ENCODE results near the gene DIDO1. TPM values are rescaled to one million over a fixed set of nuclear protein-coding genes. Genes with fewer than 3 reads are reported as not detected.

DIDO1 gene
- 100 to 1,000 TPM in 1 of 4 donors, 10 to 100 TPM in 3; 68.3 to 135 (median 88.0) TPM for total RNA-seq

- in situ Hi-C loops (cut with MboI; ENCODE audit: low pct_ligation_motif_present in 1 of 4, low pct_unique_long_range_greater_than_20kb in 1 of 4, low sequenced_read_pairs in 3 of 4) (no loop called here), intact Hi-C loops (cut with DNase I; ENCODE audit: low total_unique reads) (no loop called here)
- TF ChIP-seq POLR2AphosphoS5 (IDR thresholded peaks at IDR 0.05) (peak; percentile 27 to 89 (median 84)), CTCF (IDR thresholded peaks at IDR 0.05) (peak; percentile 34 to 76 (median 65)), EP300 (IDR thresholded peaks at IDR 0.05; ENCODE audit: low read depth) (no peak), POLR2A (IDR thresholded peaks at IDR 0.05) (peak; percentile 75)
- peak; percentile 94 for DNase-seq
- Histone ChIP-seq H3K9me3 (no peaks in the 10 kb centered on the region), H3K4me3 (peak within 1 kb of the TSS; percentile 52 to 98 (median 92)), H3K27ac (peak within 1 kb of the TSS; percentile 94 to 99 (median 98)), H3K36me3 (no peaks in the 10 kb centered on the region), H3K27me3 (no peaks in the 10 kb centered on the region), H3K4me1 (peaks cover 49 to 72% (median 66%) of the 10 kb centered on the region in 4 donors)
- WGBS, 2 donors (ENCODE audit: low coverage in 1 of 2), result 2% methylated on average over 46 of the region's 92 CpGs; no CpG with 5 or more reads in 1 of the 2 donors
Measured at GRCh38 chr20:62926229-62927127, at the start of gene DIDO1. TSS of gene DIDO1 (minus strand) at chr20:62926505.

GRCh38 chr20:62975251-62975760, 49.0 kb upstream of the DIDO1 start:
- Histone ChIP-seq H3K9me3 (no peaks in the 10 kb centered on the region), H3K27ac (no peak overlapping the region), H3K4me1 (peaks cover 6 to 11% (median 7%) of the 10 kb centered on the region in 4 donors), H3K4me3 (no peak overlapping the region), H3K27me3 (peaks cover 89% of the 10 kb centered on the region), H3K36me3 (no peaks in the 10 kb centered on the region)
- 67% methylated on average over 10 of the region's 10 CpGs; no CpG with 5 or more reads in 1 of the 2 donors for WGBS, 2 donors (ENCODE audit: low coverage in 1 of 2)
- no peak for TF ChIP-seq CTCF (IDR thresholded peaks at IDR 0.05)
- TF ChIP-seq POLR2AphosphoS5 (IDR thresholded peaks at IDR 0.05), result no peak
- TF ChIP-seq POLR2A (IDR thresholded peaks at IDR 0.05), result no peak
- no peak for TF ChIP-seq EP300 (IDR thresholded peaks at IDR 0.05; ENCODE audit: low read depth)
- DNase-seq, result no peak
- intact Hi-C loops (cut with DNase I; ENCODE audit: low total_unique reads), result no loop called here
- in situ Hi-C loops (cut with MboI; ENCODE audit: low pct_ligation_motif_present in 1 of 4, low pct_unique_long_range_greater_than_20kb in 1 of 4, low sequenced_read_pairs in 3 of 4), result no loop called here

- H3K4me3 ChIP-seq, result peak overlapping the region in 2 of 4 donors; percentile 7 to 16
Measured at GRCh38 chr20:62972845-62973745, 46.8 kb upstream of the DIDO1 start.

More at GRCh38 chr20:62972845-62973745, 46.8 kb upstream of the DIDO1 start:
- TF ChIP-seq POLR2A (IDR thresholded peaks at IDR 0.05) (no peak), CTCF (IDR thresholded peaks at IDR 0.05) (no peak), POLR2AphosphoS5 (IDR thresholded peaks at IDR 0.05) (no peak), EP300 (IDR thresholded peaks at IDR 0.05; ENCODE audit: low read depth) (no peak)
- no peak overlapping the region for H3K27ac ChIP-seq
- H3K9me3 ChIP-seq, result no peaks in the 10 kb centered on the region
- WGBS, 2 donors (ENCODE audit: low coverage in 1 of 2), result 21% methylated on average over 46 of the region's 48 CpGs; no CpG with 5 or more reads in 1 of the 2 donors
- H3K36me3 ChIP-seq, result no peaks in the 10 kb centered on the region
- peaks cover 77% of the 10 kb centered on the region for H3K27me3 ChIP-seq
- H3K4me1 ChIP-seq, result peaks cover 6 to 11% (median 7%) of the 10 kb centered on the region in 4 donors
- intact Hi-C loops (cut with DNase I; ENCODE audit: low total_unique reads) (loop anchor here (2.0 kb wide), 1 partner anchor 36 kb away; no protein-coding TSS in a partner anchor), in situ Hi-C loops (cut with MboI; ENCODE audit: low pct_ligation_motif_present in 1 of 4, low pct_unique_long_range_greater_than_20kb in 1 of 4, low sequenced_read_pairs in 3 of 4) (no loop called here)
- DNase-seq, result no peak
